Brain microvascular endothelial cell (primary cell): ENCODE data around the gene RPS18.

Source experiments
- DNase-seq: peaks from one replicate; pipeline ENCODE4 v3.0.0-alpha.2; 2020
- H3K27ac ChIP-seq: fragments of 250-450 bp; sonication (Bioruptor Pico); 2 replicates; pipeline ENCODE4 v1.5.1; 2020; ENCODE audit warnings: mild to moderate bottlenecking, moderate library complexity
- H3K27me3 ChIP-seq: fragments of 250-450 bp; sonication (Bioruptor Pico); replicated peaks from 2 replicates; pipeline ENCODE4 v1.5.1; 2020; ENCODE audit warnings: mild to moderate bottlenecking
- H3K36me3 ChIP-seq: fragments of 250-450 bp; sonication (Bioruptor Pico); replicated peaks from 2 replicates; pipeline ENCODE4 v1.5.1; 2020; ENCODE audit warnings: mild to moderate bottlenecking
- H3K4me3 ChIP-seq: 2 replicates; pipeline ENCODE4 v1.5.1; 2011; ENCODE audit warnings: low read depth, mild to moderate bottlenecking, control low read depth, low read length, moderate library complexity
- in situ Hi-C: cut with HindIII; loops from 2 replicates; pipeline ENCODE4 v1.10.0; 2017; ENCODE audit warnings: low sequenced_read_pairs, low pct_ligation_motif_present
- TF ChIP-seq, protein P1 (sequence below): IDR thresholded peaks from 2 replicates; pipeline ENCODE4 v1.5.1; 2011; ENCODE audit warnings: low read depth, mild to moderate bottlenecking, moderate library complexity, low read length, control low read depth, inconsistent platforms; ENCODE audit errors: missing control alignments

The RPS18 gene

DNA sequence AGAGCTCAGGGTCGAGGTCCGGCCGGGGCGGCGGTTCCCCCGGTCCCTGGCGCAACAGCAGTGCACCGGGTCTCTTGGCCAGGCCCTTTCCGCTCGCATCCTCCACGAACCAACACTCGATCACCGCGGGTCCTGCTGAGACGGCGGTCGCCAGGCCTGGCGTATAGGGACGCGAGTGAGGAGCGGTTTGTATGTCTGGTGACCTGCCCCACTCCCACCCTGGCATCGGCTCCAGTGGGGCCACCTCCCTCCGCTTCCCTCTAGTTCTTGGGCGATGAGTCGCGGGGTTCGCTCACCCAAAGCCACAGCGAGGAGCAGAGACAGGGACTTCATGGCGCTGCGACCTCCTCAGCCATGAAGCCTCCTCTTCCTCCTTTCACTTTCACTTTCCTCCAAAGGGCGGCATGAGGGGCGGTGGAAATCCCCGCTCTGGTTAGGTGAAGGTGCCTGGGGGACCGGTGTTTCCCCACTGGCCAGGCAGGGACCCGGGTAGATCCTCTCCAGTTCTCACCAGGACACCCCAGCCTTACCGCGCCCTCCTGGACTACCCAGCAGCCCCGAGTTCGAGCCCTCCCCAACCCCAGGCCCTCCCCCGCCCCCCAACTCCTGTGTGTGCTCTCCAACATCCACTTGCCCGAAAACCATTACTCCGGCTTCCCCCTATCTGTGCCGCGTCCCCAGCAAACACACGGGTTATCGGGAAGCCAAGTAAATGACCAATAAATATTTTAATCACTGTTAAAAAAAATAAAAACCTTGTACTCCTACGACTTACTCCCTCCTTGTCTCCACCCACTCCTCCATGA lies 42.0 kb downstream of the RPS18 start, which contains the start of gene TAPBP:
Gene TAPBP (minus strand): TSS at position 370 of the 806 bp plus-strand sequence. CDS start 37 bp downstream, at position 333.
- H3K36me3 ChIP-seq = peaks cover 17% of the 10 kb centered on the region
- peak within 1 kb of the TSS; percentile 93 for H3K4me3 ChIP-seq
- peak within 1 kb of the TSS; percentile 93 for H3K27ac ChIP-seq
- peak; percentile 45 for DNase-seq
- TF ChIP-seq, protein P1, sequence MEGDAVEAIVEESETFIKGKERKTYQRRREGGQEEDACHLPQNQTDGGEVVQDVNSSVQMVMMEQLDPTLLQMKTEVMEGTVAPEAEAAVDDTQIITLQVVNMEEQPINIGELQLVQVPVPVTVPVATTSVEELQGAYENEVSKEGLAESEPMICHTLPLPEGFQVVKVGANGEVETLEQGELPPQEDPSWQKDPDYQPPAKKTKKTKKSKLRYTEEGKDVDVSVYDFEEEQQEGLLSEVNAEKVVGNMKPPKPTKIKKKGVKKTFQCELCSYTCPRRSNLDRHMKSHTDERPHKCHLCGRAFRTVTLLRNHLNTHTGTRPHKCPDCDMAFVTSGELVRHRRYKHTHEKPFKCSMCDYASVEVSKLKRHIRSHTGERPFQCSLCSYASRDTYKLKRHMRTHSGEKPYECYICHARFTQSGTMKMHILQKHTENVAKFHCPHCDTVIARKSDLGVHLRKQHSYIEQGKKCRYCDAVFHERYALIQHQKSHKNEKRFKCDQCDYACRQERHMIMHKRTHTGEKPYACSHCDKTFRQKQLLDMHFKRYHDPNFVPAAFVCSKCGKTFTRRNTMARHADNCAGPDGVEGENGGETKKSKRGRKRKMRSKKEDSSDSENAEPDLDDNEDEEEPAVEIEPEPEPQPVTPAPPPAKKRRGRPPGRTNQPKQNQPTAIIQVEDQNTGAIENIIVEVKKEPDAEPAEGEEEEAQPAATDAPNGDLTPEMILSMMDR = no peak
- no peaks in the 10 kb centered on the region for H3K27me3 ChIP-seq
- in situ Hi-C loops = no loop called here

DNA sequence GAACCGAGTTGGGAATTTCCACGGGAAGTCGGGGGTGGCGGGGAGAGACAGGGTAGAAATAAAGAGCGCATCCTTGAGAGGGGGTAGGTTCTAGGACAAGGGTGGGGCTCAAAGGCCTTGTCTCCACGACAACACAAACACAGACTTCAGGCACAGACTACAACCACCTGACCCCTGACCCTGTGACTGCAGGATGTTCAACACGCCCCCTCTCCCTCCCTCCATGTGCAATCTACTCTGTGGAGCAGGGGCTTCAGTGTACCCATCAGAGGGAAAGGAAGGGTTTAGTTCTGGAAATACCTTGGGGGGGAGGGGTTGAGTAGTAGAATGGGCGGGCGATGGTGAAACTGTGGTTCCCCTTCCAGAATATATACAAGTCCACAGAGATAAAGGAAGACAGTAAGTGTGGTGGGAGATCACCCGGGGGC lies 42.7 kb downstream of the RPS18 start:
- Histone ChIP-seq H3K27ac (peak overlapping the region; percentile 93), H3K4me3 (peak overlapping the region; percentile 93), H3K27me3 (no peaks in the 10 kb centered on the region), H3K36me3 (peaks cover 23% of the 10 kb centered on the region)
- peak; percentile 89 for DNase-seq
- TF ChIP-seq, protein P1 = no peak
- in situ Hi-C loops = no loop called here

DNA sequence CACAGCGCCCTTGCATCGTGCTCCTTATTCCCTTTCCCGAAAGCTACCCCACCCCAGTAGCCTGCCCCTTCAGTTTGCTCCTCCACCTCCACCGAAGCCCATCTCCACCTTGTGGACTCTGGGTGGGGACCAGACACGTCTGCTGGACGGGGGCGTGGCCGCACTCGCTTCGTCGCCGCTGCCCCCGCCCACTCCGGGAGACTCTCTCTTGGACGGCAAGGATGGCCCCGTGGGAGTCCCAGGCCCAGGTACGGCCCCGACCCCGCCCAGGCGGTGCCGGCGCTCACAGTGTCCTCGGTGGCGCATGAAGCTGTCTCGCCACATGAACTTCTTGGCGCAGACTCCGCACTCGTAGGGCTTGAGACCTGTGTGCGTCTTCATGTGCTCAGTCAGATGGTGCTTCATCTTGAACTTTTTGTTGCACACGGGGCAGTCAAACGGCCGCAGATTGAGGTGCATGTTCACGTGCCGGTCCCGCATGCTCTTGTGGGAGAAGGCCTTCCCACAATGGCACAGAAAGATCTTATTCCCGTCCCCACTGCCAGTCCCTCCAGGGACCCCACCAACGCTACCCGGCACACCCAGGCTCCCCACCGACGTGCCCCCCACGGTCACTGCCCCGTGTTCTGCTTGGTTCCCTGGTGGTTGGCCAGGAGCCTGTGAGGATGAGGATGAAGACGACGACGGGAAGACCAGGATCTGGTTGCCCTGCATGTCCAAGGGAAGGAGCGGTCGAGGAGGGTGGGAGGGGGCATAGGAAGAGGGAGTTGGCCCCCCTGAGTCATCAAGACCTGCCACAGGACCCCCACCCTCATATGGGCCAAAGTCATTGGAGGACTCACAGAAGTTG lies 43.3 kb downstream of the RPS18 start:
- peaks cover 25% of the 10 kb centered on the region for H3K36me3 ChIP-seq
- TF ChIP-seq, protein P1 = no peak
- peak overlapping the region; percentile 93 for H3K27ac ChIP-seq
- DNase-seq = no peak
- in situ Hi-C loops = no loop called here
- H3K4me3 ChIP-seq = peak overlapping the region; percentile 93
- H3K27me3 ChIP-seq = no peaks in the 10 kb centered on the region

DNA sequence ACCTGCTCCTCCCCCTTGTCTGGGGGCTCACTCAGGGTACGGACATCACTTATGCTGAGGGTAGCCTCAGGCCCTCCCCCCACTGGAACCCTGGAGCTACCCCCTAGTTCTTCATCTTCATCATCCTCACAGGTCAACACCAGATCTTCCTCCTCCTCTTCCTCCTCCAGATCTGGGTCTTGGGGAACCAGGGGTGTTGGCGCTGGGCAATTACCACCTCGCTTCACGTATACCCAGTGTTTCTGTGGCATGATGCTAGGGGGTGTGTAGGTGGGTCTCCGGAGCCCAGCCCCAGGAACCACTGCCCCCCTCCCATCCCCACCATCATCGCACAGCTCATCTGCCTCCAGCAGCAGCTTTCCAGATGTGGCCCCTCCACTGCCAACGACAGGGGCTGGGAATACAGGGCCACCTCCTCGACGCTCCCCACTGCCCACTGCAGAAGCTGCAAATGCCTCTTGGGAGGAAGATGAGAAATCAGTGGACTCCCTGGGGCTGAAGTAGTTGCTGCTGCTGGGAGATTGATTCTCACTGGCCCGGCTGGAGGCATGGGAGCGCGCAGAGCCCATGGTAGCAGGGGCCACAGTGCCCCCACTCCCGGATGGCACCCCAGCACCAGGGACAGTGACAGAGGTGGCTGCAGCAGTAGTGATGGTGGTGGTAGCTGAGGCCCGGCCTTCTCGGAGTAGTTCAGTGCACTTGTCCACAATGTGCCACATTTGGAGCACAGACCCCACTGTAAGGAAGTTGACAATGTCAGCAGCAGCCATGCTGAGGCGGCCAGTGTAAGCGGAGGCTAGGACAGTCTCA lies 44.1 kb downstream of the RPS18 start:
- Histone ChIP-seq H3K4me3 (no peak overlapping the region), H3K27me3 (no peaks in the 10 kb centered on the region), H3K36me3 (peaks cover 24% of the 10 kb centered on the region), H3K27ac (no peak overlapping the region)
- no peak for DNase-seq
- in situ Hi-C loops = no loop called here
- TF ChIP-seq, protein P1 = no peak

DNA sequence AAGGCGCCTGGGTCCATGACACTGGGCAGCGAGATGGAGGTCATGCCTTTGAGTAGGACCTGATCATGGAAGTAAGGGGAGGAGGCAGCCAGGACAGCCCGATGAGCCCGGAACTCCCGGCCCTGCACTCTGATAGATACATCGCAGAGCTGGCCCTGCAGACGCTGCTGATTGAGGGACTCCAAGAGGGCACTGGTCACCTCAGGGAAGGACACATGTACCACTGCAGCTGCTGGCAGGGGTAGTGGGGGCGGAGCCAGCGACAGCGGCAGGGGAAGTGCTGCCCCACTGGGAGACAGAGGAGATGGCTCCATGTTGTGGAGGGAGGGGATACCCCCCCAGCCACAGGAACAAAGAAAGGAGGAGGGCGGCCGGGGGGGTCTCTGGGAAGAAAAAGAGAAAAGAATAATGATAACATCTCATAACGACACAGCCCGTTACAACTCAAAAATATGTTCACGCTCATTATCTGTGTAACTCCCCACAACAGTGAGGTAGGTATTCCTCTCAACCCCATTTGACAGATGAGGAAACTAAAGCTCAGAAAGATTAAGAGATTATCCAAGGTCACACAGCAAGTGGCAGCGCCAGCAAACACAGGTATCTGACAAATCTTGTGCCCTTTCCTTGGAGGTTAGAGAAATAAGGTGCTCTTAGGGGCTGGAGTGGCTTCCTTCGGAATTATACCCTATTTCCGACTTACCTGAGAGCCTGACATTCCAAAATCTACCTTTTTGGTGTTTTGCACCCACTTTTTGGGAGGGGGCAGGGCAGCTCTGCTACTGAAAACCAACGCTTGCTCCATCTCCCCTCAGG lies 44.9 kb downstream of the RPS18 start:
- H3K4me3 ChIP-seq = peak overlapping the region; percentile 61
- H3K27ac ChIP-seq = no peak overlapping the region
- peaks cover 25% of the 10 kb centered on the region for H3K36me3 ChIP-seq
- H3K27me3 ChIP-seq = no peaks in the 10 kb centered on the region
- in situ Hi-C loops = no loop called here
- TF ChIP-seq, protein P1 = no peak
- DNase-seq = no peak
